Measurements from ENCODE around the gene UBE4A. TPM values are rescaled to one million over a fixed set of nuclear protein-coding genes. Genes with fewer than 3 reads are reported as not detected.

The UBE4A gene, protein sequence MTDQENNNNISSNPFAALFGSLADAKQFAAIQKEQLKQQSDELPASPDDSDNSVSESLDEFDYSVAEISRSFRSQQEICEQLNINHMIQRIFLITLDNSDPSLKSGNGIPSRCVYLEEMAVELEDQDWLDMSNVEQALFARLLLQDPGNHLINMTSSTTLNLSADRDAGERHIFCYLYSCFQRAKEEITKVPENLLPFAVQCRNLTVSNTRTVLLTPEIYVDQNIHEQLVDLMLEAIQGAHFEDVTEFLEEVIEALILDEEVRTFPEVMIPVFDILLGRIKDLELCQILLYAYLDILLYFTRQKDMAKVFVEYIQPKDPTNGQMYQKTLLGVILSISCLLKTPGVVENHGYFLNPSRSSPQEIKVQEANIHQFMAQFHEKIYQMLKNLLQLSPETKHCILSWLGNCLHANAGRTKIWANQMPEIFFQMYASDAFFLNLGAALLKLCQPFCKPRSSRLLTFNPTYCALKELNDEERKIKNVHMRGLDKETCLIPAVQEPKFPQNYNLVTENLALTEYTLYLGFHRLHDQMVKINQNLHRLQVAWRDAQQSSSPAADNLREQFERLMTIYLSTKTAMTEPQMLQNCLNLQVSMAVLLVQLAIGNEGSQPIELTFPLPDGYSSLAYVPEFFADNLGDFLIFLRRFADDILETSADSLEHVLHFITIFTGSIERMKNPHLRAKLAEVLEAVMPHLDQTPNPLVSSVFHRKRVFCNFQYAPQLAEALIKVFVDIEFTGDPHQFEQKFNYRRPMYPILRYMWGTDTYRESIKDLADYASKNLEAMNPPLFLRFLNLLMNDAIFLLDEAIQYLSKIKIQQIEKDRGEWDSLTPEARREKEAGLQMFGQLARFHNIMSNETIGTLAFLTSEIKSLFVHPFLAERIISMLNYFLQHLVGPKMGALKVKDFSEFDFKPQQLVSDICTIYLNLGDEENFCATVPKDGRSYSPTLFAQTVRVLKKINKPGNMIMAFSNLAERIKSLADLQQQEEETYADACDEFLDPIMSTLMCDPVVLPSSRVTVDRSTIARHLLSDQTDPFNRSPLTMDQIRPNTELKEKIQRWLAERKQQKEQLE
- total RNA-seq (10 to 100 TPM; 40.7 to 44.9 (median 41.8) TPM), total RNA-seq (144 to 205 (median 174) reads per million in 29 experiments)
- total RNA-seq (2013), result 46.9 TPM

- Histone ChIP-seq H3K27ac (ENCODE audit: low read length) (peak within 1 kb of the TSS; percentile 82), H3K36me3 (ENCODE audit: control insufficient read depth in 2 of 2, extremely low read depth in 1 of 2, insufficient read depth in 1 of 2, low read length in 1 of 2) (peaks cover 0 to 19% of the 10 kb centered on the region in 2 donors), H3K4me3 (ENCODE audit: control insufficient read depth in 1 of 2, extremely low read depth in 1 of 2, low read length in 1 of 2) (peak within 1 kb of the TSS; percentile 71 to 88), H3K9me3 (no peaks in the 10 kb centered on the region), H3K27me3 (replicated peaks in 1 of 2; ENCODE audit: control insufficient read depth in 2 of 2, extremely low read depth in 1 of 2, insufficient read depth in 2 of 2, low read length in 1 of 2) (no peaks in the 10 kb centered on the region), H3K4me1 (ENCODE audit: control insufficient read depth in 1 of 2, extremely low read depth in 1 of 2, insufficient read depth in 2 of 2, low read length in 2 of 2) (peaks cover 14 to 30% of the 10 kb centered on the region in 2 experiments)
- Mint-ChIP-seq H3K36me3 (peaks cover 15% of the 10 kb centered on the region), H3K4me3 (peak within 1 kb of the TSS; percentile 98 to 99 (median 99)), H3K4me1 (peaks cover 49 to 52% (median 50%) of the 10 kb centered on the region in 3 donors), H3K27me3 (no peaks in the 10 kb centered on the region), H3K27ac (peak within 1 kb of the TSS; percentile 97 to 99), H3K9me3 (no peaks in the 10 kb centered on the region)
- DNase-seq (peak; percentile 89 to 99 (median 96)), ATAC-seq (replicated peaks in 1 of 4) (peak; percentile 91 to 96 (median 94))
- ChIA-PET POLR2A (interaction anchor here (0.5 to 0.8 kb wide), 6 partner anchors 12 to 937 kb away, joined by 3 to 4 read pairs (median 3); partner anchors contain the start of genes JAML (in 1 of the 2) and MPZL3 (in 1 of the 2)), CTCF (interaction anchor here in 1 of 2 donors (0.5 to 3.6 kb wide), 7 partner anchors 17 to 161 kb away, joined by 3 to 24 read pairs (median 3); partner anchors contain the start of gene CD3D)
- WGBS (ENCODE audit: insufficient coverage), result under 1% methylated on average over 30 of the region's 33 CpGs
Measured at GRCh38 chr11:118359295-118359958, at the start of gene UBE4A. Gene UBE4A (plus strand): TSS chr11:118359600. CDS start chr11:118365081, 5,481 bp downstream.

DNA sequence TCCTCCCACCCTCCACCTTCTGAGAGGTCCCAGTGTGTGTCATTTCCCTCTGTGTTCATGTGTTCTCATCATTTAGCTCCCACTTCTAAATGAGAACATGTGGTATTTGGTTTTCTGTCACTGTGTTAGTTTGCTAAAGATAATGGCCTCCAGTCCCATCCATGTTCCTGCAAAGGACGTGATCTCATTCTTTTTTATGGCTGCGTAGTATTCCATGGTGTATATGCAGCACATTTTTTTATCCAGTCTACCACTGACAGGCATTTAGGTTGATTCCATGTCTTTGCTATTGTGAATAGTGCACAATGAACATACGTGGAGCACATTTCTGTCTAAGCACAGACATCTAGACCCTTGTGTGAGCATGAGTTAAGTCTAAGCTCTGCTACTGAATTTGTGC, 49.1 kb upstream of the UBE4A start:
- no peaks in the 10 kb centered on the region for H3K9me3 Mint-ChIP-seq
- ChIA-PET POLR2A (interaction anchor here in 1 of 2 donors (0.6 to 1.2 kb wide), 2 partner anchors 22 to 32 kb away, joined by 4 to 12 read pairs; partner anchors contain the start of gene CD3D), CTCF (interaction anchor here in 1 of 2 donors (2.0 to 2.2 kb wide), 2 partner anchors 15 to 33 kb away, joined by 4 to 15 read pairs; partner anchors contain the start of gene CD3D)
- H3K27me3 Mint-ChIP-seq, result no peaks in the 10 kb centered on the region
- H3K4me3 Mint-ChIP-seq, result peak overlapping the region in 2 of 3 donors; percentile 28 to 31
- H3K27ac Mint-ChIP-seq, result peak overlapping the region; percentile 88 to 92
- peaks cover 72% of the 10 kb centered on the region for H3K36me3 Mint-ChIP-seq
- H3K4me3 ChIP-seq (ENCODE audit: control insufficient read depth in 1 of 2, extremely low read depth in 1 of 2, low read length in 1 of 2), result no peak overlapping the region
- ATAC-seq (replicated peaks in 1 of 4), result no peak
- DNase-seq, result no peak
- H3K27ac ChIP-seq (ENCODE audit: low read length), result peak overlapping the region; percentile 61
- H3K4me1 Mint-ChIP-seq, result peaks cover 87 to 89% (median 88%) of the 10 kb centered on the region in 3 donors
- no CpG with 5 or more reads among the region's 3 CpGs for WGBS (ENCODE audit: insufficient coverage)
- no peaks in the 10 kb centered on the region for H3K9me3 ChIP-seq
- peaks cover 63 to 70% of the 10 kb centered on the region in 2 experiments for H3K4me1 ChIP-seq (ENCODE audit: control insufficient read depth in 1 of 2, extremely low read depth in 1 of 2, insufficient read depth in 2 of 2, low read length in 2 of 2)
- H3K27me3 ChIP-seq (replicated peaks in 1 of 2; ENCODE audit: control insufficient read depth in 2 of 2, extremely low read depth in 1 of 2, insufficient read depth in 2 of 2, low read length in 1 of 2), result no peaks in the 10 kb centered on the region
- peaks cover 12 to 79% of the 10 kb centered on the region in 2 donors for H3K36me3 ChIP-seq (ENCODE audit: control insufficient read depth in 2 of 2, extremely low read depth in 1 of 2, insufficient read depth in 1 of 2, low read length in 1 of 2)

- CTCF ChIA-PET, result interaction anchor here (0.8 to 2.2 kb wide), 14 partner anchors 10 to 113 kb away, joined by 3 to 15 read pairs (median 4); partner anchors contain the start of genes ATP5MG (in 1 of the 2), CD3D (in 1 of the 2) and JAML (in 1 of the 2)
Measured at GRCh38 chr11:118310781-118311485, 48.5 kb upstream of the UBE4A start.

DNA sequence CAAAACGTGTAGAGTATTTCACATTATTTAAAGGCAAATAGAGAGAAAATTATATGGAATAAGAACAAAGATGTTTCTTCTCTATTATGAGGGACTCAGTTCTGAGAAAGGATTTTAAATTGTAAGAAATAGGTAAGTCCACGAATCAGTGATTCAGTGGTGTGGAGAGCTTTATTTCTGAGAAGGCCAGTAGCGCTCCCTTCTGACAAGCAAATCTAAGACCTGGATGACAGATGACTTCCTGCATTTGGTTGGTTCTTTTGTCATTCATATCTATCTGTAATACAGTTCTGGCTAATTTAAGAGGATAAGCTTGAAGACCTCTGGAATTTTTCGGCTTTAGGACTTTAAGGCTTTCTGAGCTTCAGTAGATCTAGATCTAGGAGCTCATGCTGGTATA, 47.9 kb upstream of the UBE4A start:
- peaks cover 67 to 79% of the 10 kb centered on the region in 2 experiments for H3K4me1 ChIP-seq (ENCODE audit: control insufficient read depth in 1 of 2, extremely low read depth in 1 of 2, insufficient read depth in 2 of 2, low read length in 2 of 2)
- peak in 1 of 4 experiments; percentile 26 for ATAC-seq (replicated peaks in 1 of 4)
- H3K9me3 ChIP-seq, result no peaks in the 10 kb centered on the region
- no peaks in the 10 kb centered on the region for H3K27me3 Mint-ChIP-seq
- peaks cover 90 to 94% (median 91%) of the 10 kb centered on the region in 3 donors for H3K4me1 Mint-ChIP-seq
- H3K27ac ChIP-seq (ENCODE audit: low read length), result peak overlapping the region; percentile 61
- DNase-seq, result peak in 1 of 35 experiments; percentile 49
- peak overlapping the region; percentile 85 to 92 for H3K27ac Mint-ChIP-seq
- no peak overlapping the region for H3K4me3 ChIP-seq (ENCODE audit: control insufficient read depth in 1 of 2, extremely low read depth in 1 of 2, low read length in 1 of 2)
- H3K36me3 Mint-ChIP-seq, result peaks cover 71% of the 10 kb centered on the region
- ChIA-PET CTCF (interaction anchor here (0.5 to 2.2 kb wide), 15 partner anchors 10 to 113 kb away, joined by 3 to 15 read pairs (median 4); partner anchors contain the start of genes ATP5MG (in 1 of the 2), CD3D (in 1 of the 2) and JAML (in 1 of the 2)), POLR2A (interaction anchor here (0.5 to 0.9 kb wide), 3 partner anchors 27 to 62 kb away, joined by 3 to 4 read pairs (median 3); no protein-coding TSS in a partner anchor)
- H3K4me3 Mint-ChIP-seq, result peak overlapping the region in 2 of 3 donors; percentile 28 to 31
- 0% methylated on average over 1 of the region's 4 CpGs for WGBS (ENCODE audit: insufficient coverage)
- H3K36me3 ChIP-seq (ENCODE audit: control insufficient read depth in 2 of 2, extremely low read depth in 1 of 2, insufficient read depth in 1 of 2, low read length in 1 of 2), result peaks cover 12 to 85% of the 10 kb centered on the region in 2 donors
- H3K27me3 ChIP-seq (replicated peaks in 1 of 2; ENCODE audit: control insufficient read depth in 2 of 2, extremely low read depth in 1 of 2, insufficient read depth in 2 of 2, low read length in 1 of 2), result no peaks in the 10 kb centered on the region
- H3K9me3 Mint-ChIP-seq, result no peaks in the 10 kb centered on the region

More at GRCh38 chr11:118310781-118311485, 48.5 kb upstream of the UBE4A start:
- DNase-seq (no peak), ATAC-seq (replicated peaks in 1 of 4) (no peak)
- Histone ChIP-seq H3K27me3 (replicated peaks in 1 of 2; ENCODE audit: control insufficient read depth in 2 of 2, extremely low read depth in 1 of 2, insufficient read depth in 2 of 2, low read length in 1 of 2) (no peaks in the 10 kb centered on the region), H3K4me3 (ENCODE audit: control insufficient read depth in 1 of 2, extremely low read depth in 1 of 2, low read length in 1 of 2) (no peak overlapping the region), H3K36me3 (ENCODE audit: control insufficient read depth in 2 of 2, extremely low read depth in 1 of 2, insufficient read depth in 1 of 2, low read length in 1 of 2) (peaks cover 12 to 85% of the 10 kb centered on the region in 2 donors), H3K27ac (ENCODE audit: low read length) (peak overlapping the region; percentile 61), H3K9me3 (no peaks in the 10 kb centered on the region), H3K4me1 (ENCODE audit: control insufficient read depth in 1 of 2, extremely low read depth in 1 of 2, insufficient read depth in 2 of 2, low read length in 2 of 2) (peaks cover 67 to 76% of the 10 kb centered on the region in 2 experiments)
- H3K36me3 Mint-ChIP-seq, result peaks cover 73% of the 10 kb centered on the region
- H3K9me3 Mint-ChIP-seq, result no peaks in the 10 kb centered on the region
- H3K4me3 Mint-ChIP-seq, result peak overlapping the region in 2 of 3 donors; percentile 28 to 31
- H3K27me3 Mint-ChIP-seq, result no peaks in the 10 kb centered on the region
- WGBS (ENCODE audit: insufficient coverage), result no CpG with 5 or more reads among the region's 3 CpGs
- POLR2A ChIA-PET, result interaction anchor here (0.5 to 1.2 kb wide), 4 partner anchors 16 to 31 kb away, joined by 3 to 5 read pairs (median 4); partner anchors contain the start of gene CD3D (in 1 of the 2)
- peak overlapping the region; percentile 85 to 92 for H3K27ac Mint-ChIP-seq
- H3K4me1 Mint-ChIP-seq, result peaks cover 89 to 92% (median 90%) of the 10 kb centered on the region in 3 donors

- H3K36me3 Mint-ChIP-seq, result peaks cover 66% of the 10 kb centered on the region
Measured at GRCh38 chr11:118312328-118312727, 47.1 kb upstream of the UBE4A start.

More at GRCh38 chr11:118312328-118312727, 47.1 kb upstream of the UBE4A start:
- peak overlapping the region; percentile 61 for H3K27ac ChIP-seq (ENCODE audit: low read length)
- no peaks in the 10 kb centered on the region for H3K9me3 Mint-ChIP-seq
- no peak overlapping the region for H3K4me3 ChIP-seq (ENCODE audit: control insufficient read depth in 1 of 2, extremely low read depth in 1 of 2, low read length in 1 of 2)
- H3K27me3 ChIP-seq (replicated peaks in 1 of 2; ENCODE audit: control insufficient read depth in 2 of 2, extremely low read depth in 1 of 2, insufficient read depth in 2 of 2, low read length in 1 of 2), result no peaks in the 10 kb centered on the region
- peaks cover 67 to 79% of the 10 kb centered on the region in 2 experiments for H3K4me1 ChIP-seq (ENCODE audit: control insufficient read depth in 1 of 2, extremely low read depth in 1 of 2, insufficient read depth in 2 of 2, low read length in 2 of 2)
- H3K4me3 Mint-ChIP-seq, result peak overlapping the region in 2 of 3 donors; percentile 0 to 31
- 86% methylated on average over 1 of the region's 2 CpGs for WGBS (ENCODE audit: insufficient coverage)
- CTCF ChIA-PET, result interaction anchor here (0.5 to 2.2 kb wide), 11 partner anchors 11 to 114 kb away, joined by 3 to 15 read pairs (median 6); partner anchors contain the start of genes ATP5MG (in 1 of the 2), CD3D (in 1 of the 2) and JAML (in 1 of the 2)
- H3K9me3 ChIP-seq, result no peaks in the 10 kb centered on the region
- no peaks in the 10 kb centered on the region for H3K27me3 Mint-ChIP-seq
- ATAC-seq (replicated peaks in 1 of 4), result no peak
- H3K27ac Mint-ChIP-seq, result peak overlapping the region; percentile 85 to 92
- peaks cover 90 to 93% (median 91%) of the 10 kb centered on the region in 3 donors for H3K4me1 Mint-ChIP-seq
- H3K36me3 ChIP-seq (ENCODE audit: control insufficient read depth in 2 of 2, extremely low read depth in 1 of 2, insufficient read depth in 1 of 2, low read length in 1 of 2), result peaks cover 12 to 79% of the 10 kb centered on the region in 2 donors
- POLR2A ChIA-PET, result interaction anchor here in 1 of 2 donors (0.9 kb wide), 1 partner anchor 61 kb away, joined by 3 read pairs; no protein-coding TSS in a partner anchor
- no peak for DNase-seq
